GM20431 (cell line): Measurements from ENCODE around the gene IDH3G.
"Not testable (repeated sequence)": the region's sequence is repeated elsewhere in the genome, so short reads cannot be mapped to it uniquely, and the experiment has no call there.

ENCODE experiments used
- in situ Hi-C: fragments of 300-500 bp; cut with MseI, MboI; formaldehyde crosslinking; loops from one replicate; pipeline ENCODE4 v1.15.0; 2020; ENCODE audit warnings: low sequenced_read_pairs; ENCODE audit not compliant: unreplicated experiment

IDH3G gene

GRCh38 chrX:153763989-153764755 lies 30.0 kb downstream of the IDH3G start, which contains the start of gene PLXNB3:
PLXNB3 (plus strand) TSS chrX:153764249; CDS start chrX:153765536, 1,287 bp downstream.
- in situ Hi-C loops: no loop called here

DNA sequence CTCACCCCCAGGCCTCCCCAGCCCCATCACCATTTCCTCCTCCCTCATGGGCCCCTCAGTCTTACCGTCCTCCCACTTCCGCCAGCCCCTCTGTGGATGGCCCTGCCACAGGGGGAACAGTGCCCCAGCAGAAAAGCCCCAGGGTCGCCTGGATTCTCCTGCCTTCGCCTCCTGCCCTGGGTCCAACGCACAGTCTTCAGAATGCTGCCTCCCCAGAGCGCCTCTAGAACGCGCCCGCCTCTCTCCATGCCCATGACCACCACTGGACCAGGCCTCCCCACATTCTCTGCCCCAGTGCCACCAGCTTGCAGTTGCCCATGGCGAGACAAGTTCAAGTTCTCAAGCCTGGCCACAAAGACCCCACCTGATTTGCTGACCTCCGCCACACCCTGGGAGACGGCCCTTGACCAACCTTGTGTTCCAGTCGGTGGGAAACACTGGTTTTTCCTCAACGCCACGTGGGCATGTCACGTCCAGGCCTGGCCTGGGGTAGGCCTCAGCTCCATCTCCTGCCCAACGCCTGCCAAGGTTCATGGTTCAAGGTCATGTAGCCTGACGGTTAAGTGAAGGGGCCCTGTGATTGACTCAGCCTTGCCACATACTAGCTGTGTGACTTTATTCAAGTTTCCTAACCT lies 30.8 kb downstream of the IDH3G start:
- in situ Hi-C loops: no loop called here

- in situ Hi-C loops: no loop called here
These were observed 31.5 kb downstream of the IDH3G start for GRCh38 chrX:153762626-153763173.

GRCh38 chrX:153761863-153762262 lies 32.3 kb downstream of the IDH3G start:
- in situ Hi-C loops: no loop called here

DNA sequence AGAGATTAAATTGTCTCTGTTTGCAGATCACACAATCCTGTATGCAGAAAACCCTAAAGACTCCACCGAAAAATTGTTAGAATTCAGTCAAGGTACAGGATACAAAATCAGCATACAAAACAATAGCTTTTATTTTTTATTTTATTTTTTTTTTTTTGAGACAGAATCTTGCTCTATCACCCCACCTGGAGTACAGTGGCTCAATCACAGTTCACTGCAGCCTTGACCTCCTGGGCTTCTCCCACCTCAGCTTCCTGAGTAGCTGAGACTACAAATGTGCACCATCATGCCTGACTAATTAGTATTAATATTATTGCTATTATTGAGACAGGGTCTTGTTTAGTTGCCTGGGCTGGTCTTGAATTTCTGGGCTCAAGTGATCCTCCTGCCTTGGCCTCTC lies 39.0 kb downstream of the IDH3G start:
- in situ Hi-C loops: no loop called here

DNA sequence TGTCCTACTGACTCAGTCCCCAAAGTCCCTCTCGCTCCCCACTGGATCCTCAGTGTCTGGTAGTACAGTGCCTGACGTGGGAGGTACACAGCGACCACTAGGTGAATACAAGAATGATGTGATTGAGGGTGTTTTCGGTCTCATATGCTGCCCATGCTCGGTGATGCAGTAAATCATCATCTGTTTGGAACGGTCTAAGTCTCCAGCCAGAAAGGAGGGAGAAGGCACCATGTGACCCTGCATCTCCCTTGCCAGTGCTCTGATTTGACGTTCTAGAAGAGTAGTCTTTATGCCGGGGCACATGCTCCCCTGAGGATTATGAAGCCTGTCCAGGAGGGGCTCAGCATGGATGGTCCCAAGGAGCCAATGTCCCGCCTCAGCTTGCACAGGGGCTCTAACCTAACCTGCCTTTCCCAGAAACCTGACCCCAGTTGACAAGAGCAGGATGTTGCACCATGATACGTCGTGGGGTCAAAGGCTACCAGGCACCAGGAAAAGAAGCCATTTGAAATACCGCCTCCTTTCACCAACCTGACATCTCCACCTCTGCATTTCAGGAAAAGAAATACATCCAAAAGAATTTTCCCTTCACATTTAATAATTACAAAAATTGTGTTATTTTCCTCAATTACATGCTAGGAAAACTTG lies 43.9 kb downstream of the IDH3G start:
- in situ Hi-C loops: no loop called here

DNA sequence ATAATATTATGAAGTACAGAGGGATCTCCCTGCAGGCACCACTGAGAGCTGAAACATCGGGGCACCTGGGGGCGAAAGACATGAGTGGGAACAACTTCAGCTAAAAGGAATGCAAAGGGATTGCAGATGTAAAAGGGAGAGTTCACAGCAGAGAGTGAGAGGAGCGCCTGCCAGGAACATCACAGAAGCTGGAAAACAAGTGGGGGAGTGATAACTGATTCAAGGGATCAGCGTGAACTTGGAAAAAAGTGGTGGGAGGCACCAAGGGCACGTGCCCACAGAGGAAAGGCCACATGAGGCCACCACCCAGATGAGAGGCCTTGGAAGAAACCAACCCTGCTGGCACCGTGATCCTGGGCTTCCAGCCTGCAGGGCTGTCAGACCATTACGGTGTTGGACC lies 45.2 kb downstream of the IDH3G start:
- in situ Hi-C loops: not testable (repeated sequence)

- in situ Hi-C loops: not testable (repeated sequence)
These were observed 47.2 kb downstream of the IDH3G start for GRCh38 chrX:153746991-153747390.

- in situ Hi-C loops: no loop called here
These were observed 47.8 kb downstream of the IDH3G start for GRCh38 chrX:153746359-153746758.

DNA sequence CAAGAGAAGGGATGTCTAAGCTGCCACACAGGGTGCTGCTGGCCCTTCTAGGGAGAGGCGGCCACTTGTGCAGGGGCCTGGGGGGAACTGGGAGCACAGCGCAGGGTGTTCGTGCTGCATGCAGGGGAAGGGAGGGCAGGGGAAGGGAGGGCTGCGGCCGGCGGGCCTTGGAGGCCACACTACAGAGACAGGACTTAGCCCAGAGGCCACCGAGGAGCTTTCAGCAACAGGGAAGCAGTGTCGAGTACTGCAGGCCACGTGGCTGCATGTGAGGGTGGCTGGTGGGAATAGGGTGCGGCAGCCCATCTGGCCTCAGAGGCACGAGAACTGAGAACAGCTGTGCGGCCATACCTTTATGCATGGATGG lies 49.1 kb downstream of the IDH3G start:
- in situ Hi-C loops: not testable (repeated sequence)

- in situ Hi-C loops: no loop called here
These were observed 49.7 kb downstream of the IDH3G start for GRCh38 chrX:153744210-153745066.

- in situ Hi-C loops: not testable (repeated sequence)
These were observed 50.5 kb downstream of the IDH3G start for GRCh38 chrX:153743468-153744209.

DNA sequence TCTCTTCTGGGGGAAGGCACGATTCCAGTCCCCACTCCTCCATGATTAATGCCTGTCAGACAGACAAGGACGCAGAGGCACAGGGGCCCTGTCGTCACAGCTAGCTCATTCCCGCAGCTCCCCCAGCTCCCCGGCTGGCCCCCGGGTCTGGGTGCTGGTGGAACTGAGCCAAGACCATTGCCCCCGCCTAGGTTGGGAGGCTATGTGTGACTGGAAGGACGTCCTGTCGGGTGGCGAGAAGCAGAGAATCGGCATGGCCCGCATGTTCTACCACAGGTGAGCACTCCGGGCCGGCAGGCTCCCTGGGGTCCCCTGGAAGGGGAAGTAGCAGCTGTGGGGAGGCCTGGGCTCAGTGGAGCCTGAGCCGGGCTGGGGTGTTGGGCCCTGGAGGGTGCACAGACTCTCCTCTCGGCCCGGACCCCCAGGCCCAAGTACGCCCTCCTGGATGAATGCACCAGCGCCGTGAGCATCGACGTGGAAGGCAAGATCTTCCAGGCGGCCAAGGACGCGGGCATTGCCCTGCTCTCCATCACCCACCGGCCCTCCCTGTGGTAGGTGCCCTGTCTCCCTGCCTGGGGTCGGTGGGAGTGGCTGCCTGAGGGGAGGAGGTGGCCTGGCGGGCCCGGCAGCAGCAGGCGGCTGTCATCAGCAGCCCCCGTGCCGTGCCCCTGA lies 51.2 kb downstream of the IDH3G start:
- in situ Hi-C loops: not testable (repeated sequence)

DNA sequence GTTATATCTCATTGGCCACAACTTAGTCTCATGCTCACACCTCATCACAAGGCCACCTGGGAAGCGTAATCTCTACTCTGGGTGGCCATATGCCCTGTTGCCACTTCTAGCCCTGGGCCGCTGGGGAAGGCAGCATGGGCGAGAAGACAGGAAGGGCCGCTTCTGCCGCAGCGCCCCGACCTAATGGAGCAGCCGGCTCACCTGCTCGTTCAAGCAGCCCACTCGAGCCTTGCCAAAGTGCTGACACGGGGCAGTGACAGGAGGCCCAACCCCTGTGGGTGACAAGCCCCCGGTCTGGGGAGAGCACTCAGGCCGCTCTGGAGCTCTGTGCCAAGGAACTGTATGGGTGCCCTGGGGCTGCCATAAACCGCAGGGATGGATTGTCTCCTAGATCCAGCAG lies 52.1 kb downstream of the IDH3G start:
- in situ Hi-C loops: not testable (repeated sequence)

DNA sequence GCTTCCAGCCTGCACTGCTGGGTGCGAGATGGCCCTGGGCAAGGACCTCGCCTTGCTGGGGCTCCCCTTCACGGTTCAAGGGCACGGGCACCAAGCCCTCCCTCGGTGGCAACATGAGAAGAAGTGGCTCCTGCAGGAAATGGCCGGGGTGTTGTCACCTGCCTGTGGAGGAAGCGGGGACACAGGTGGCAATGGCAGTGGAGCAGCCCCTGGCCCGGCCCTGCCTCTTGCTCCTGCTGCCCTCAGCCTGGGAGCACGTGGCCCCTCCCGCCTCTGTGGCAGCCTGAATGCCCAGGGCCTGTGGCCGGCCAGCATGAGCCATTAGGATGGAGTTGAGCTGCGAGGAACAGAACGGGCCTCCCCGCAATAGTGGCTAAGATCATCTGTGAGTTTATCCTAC lies 52.7 kb downstream of the IDH3G start:
- in situ Hi-C loops: no loop called here

- in situ Hi-C loops: no loop called here
These were observed 53.4 kb downstream of the IDH3G start for GRCh38 chrX:153740631-153741222.

GRCh38 chrX:153739754-153740486 lies 54.3 kb downstream of the IDH3G start:
- in situ Hi-C loops: no loop called here
